GM21723 (cell line): ENCODE data around the gene MAP10.

Experiments
- ATAC-seq: cut with Tn5 transposase; IDR thresholded peaks from one replicate; pipeline ENCODE4 v1.9.1; 2021; ENCODE audit warnings: mild to moderate bottlenecking, moderate library complexity; ENCODE audit not compliant: unreplicated experiment

MAP10 gene

GRCh38 chr1:232795497-232796053 is 9.6 kb upstream of the MAP10 start:
- no peak for ATAC-seq

GRCh38 chr1:232797856-232798510 is 7.2 kb upstream of the MAP10 start:
- ATAC-seq: no peak

- ATAC-seq: no peak
These were observed 6.3 kb upstream of the MAP10 start for GRCh38 chr1:232798920-232799319.

GRCh38 chr1:232806186-232806510 is 932 bp downstream of the MAP10 start:
- no peak for ATAC-seq

GRCh38 chr1:232810856-232811255 is 5.6 kb downstream of the MAP10 start:
- no peak for ATAC-seq

GRCh38 chr1:232812560-232812959 is 7.3 kb downstream of the MAP10 start:
- ATAC-seq: no peak

- no peak for ATAC-seq
These were observed 7.9 kb downstream of the MAP10 start for GRCh38 chr1:232813097-232813496.

GRCh38 chr1:232813760-232814159 is 8.5 kb downstream of the MAP10 start:
- ATAC-seq: no peak

- ATAC-seq: no peak
These were observed 11.1 kb downstream of the MAP10 start for GRCh38 chr1:232816324-232816723.

- no peak for ATAC-seq
These were observed 12.8 kb downstream of the MAP10 start for GRCh38 chr1:232818040-232818439.

- no peak for ATAC-seq
These were observed 15.2 kb downstream of the MAP10 start for GRCh38 chr1:232820431-232820830.

GRCh38 chr1:232822530-232822929 is 17.3 kb downstream of the MAP10 start:
- no peak for ATAC-seq

- no peak for ATAC-seq
These were observed 21.1 kb downstream of the MAP10 start for GRCh38 chr1:232826318-232826717.

GRCh38 chr1:232830661-232831060 is 25.4 kb downstream of the MAP10 start:
- ATAC-seq: no peak

GRCh38 chr1:232831895-232832294 is 26.7 kb downstream of the MAP10 start:
- ATAC-seq: no peak

- no peak for ATAC-seq
These were observed 28.9 kb downstream of the MAP10 start for GRCh38 chr1:232834066-232834465.

- no peak for ATAC-seq
These were observed 29.9 kb downstream of the MAP10 start for GRCh38 chr1:232835166-232835565.

GRCh38 chr1:232837087-232837486 is 31.9 kb downstream of the MAP10 start:
- no peak for ATAC-seq

GRCh38 chr1:232841823-232842565 is 36.8 kb downstream of the MAP10 start:
- ATAC-seq: no peak

GRCh38 chr1:232844791-232845190 is 39.6 kb downstream of the MAP10 start:
- ATAC-seq: no peak

- ATAC-seq: no peak
These were observed 40.3 kb downstream of the MAP10 start for GRCh38 chr1:232845406-232845955.

- no peak for ATAC-seq
These were observed 46.3 kb downstream of the MAP10 start for GRCh38 chr1:232851532-232851931.
